ENCODE measurements around the gene FLOT2. TPM values are rescaled to one million over a fixed set of nuclear protein-coding genes. Genes with fewer than 3 reads are reported as not detected.

FLOT2 gene
- total and polyA plus RNA-seq, 2 of the 8 experiments (the other 6 are each of a cell fraction or from before 2014, with no cell fraction given), result 116 to 189 TPM

DNA sequence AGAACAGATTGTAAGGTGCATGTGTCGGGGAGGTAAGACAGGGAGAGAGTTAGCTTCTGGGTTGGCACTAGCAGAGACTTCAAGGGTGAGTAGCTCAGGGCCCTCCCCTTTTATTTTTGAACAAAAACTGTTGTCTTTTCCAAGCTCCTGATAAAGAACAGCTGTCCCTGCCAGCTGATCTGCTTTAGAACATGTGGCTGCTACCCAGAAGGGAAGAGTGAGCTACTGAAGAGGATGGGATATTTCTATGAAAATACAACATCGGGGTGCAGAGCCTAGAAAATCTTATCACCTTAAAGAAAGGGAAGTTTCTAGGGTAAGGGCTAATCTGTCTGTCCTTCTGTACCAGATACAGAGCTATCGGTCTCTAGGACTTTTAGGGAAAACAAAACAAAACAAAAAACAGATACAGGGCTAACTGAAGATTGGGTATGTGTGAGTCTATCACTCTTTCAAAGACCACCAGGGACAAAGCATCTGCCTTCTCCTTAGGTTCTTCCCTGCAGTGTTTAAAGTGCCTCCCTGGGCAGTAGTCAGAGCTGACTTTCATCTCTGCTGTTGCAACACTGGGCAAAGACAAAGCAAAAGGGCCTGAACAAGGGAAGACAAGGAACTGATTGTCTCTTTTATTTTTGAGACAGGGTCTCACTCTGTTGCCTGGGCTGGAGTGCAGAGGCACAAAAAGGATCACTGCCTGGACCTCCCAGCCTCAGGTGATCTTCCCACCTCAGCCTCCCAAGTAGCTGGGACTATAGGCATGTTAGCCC, 10.4 kb upstream of the FLOT2 start (continued):
- TF ChIP-seq, protein P1, sequence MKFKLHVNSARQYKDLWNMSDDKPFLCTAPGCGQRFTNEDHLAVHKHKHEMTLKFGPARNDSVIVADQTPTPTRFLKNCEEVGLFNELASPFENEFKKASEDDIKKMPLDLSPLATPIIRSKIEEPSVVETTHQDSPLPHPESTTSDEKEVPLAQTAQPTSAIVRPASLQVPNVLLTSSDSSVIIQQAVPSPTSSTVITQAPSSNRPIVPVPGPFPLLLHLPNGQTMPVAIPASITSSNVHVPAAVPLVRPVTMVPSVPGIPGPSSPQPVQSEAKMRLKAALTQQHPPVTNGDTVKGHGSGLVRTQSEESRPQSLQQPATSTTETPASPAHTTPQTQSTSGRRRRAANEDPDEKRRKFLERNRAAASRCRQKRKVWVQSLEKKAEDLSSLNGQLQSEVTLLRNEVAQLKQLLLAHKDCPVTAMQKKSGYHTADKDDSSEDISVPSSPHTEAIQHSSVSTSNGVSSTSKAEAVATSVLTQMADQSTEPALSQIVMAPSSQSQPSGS (IDR thresholded peaks at IDR 0.05; ENCODE audit: low read length), result no peak
- TF ChIP-seq SIN3A (conservative IDR thresholded peaks at IDR 0.05 in 1 of 2, IDR thresholded peaks at IDR 0.05 in 1 of 2; ENCODE audit: low read depth in 1 of 2, low read length in 2 of 2) (no peak), TEAD4 (IDR thresholded peaks at IDR 0.05; ENCODE audit: low read depth, low read length) (no peak), JUN (IDR thresholded peaks at IDR 0.05; ENCODE audit: low read depth, low read length) (no peak), HDAC6 (IDR thresholded peaks at IDR 0.05; ENCODE audit: low read depth, low read length) (no peak), POU5F1 (IDR thresholded peaks at IDR 0.05; ENCODE audit: low read depth, low read length) (no peak), SRF (IDR thresholded peaks at IDR 0.05; ENCODE audit: low read depth, low read length) (no peak), RBBP5 (IDR thresholded peaks at IDR 0.05; ENCODE audit: borderline replicate concordance, low read depth, low read length) (no peak), KDM1A (IDR thresholded peaks at IDR 0.05; ENCODE audit: borderline replicate concordance, low read length) (no peak), TBP (IDR thresholded peaks at IDR 0.05; ENCODE audit: low read depth, low read length) (no peak)
- TF ChIP-seq, protein P2, sequence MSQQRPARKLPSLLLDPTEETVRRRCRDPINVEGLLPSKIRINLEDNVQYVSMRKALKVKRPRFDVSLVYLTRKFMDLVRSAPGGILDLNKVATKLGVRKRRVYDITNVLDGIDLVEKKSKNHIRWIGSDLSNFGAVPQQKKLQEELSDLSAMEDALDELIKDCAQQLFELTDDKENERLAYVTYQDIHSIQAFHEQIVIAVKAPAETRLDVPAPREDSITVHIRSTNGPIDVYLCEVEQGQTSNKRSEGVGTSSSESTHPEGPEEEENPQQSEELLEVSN (IDR thresholded peaks at IDR 0.05), result no peak

Data from H1 (cell line).